Stimulated activated CD4-positive, alpha-beta T cell treated with anti-CD3 and anti-CD28 coated beads, Interleukin-1b, Interleukin-23, amount 100 ng/mL, for 24 hours (primary cell): ENCODE data around the gene CEBPB.
A peak's percentile ranks its signal among the peaks of the same experiment; 100 is the strongest.
"Not testable (repeated sequence)": the region's sequence is repeated elsewhere in the genome, so short reads cannot be mapped to it uniquely, and the experiment has no call there.

Experiments used
- DNase-seq, 4 experiments: peaks; one replicate each; pipeline ENCODE4 v3.0.0-alpha.2; 2020; ENCODE audit warnings: low read depth in 4 of 4, low spot score in 1 of 4

CEBPB gene

DNA sequence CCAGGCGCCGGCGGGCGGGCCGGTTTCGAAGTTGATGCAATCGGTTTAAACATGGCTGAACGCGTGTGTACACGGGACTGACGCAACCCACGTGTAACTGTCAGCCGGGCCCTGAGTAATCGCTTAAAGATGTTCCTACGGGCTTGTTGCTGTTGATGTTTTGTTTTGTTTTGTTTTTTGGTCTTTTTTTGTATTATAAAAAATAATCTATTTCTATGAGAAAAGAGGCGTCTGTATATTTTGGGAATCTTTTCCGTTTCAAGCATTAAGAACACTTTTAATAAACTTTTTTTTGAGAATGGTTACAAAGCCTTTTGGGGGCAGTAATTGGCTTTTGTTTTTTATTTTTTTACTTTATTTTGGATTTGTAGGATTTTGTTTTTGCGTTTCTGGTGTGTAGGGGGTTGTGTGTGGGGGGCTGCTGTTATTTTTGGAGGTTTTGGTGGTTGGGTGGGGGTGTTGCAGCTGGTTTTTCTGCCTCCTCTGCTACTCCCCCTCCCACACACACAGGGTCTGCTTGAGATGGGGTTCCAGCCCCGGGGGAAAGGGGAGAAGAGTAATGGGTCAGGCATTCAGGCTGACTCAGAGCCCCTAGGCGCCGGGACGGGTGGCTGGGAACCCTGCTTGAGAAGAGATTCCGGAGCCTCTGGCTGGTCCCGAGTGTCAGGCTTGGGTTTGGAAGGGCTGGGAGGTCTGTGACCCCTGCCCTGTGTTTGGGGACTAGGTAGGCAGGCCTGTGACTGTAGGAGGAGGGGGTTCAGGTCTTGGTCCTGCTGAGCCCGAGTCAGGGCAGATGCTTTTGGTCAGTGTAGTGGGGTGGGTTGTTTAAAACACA lies 2.0 kb downstream of the CEBPB start:
- peak; percentile 56 to 75 (median 66) for DNase-seq

DNA sequence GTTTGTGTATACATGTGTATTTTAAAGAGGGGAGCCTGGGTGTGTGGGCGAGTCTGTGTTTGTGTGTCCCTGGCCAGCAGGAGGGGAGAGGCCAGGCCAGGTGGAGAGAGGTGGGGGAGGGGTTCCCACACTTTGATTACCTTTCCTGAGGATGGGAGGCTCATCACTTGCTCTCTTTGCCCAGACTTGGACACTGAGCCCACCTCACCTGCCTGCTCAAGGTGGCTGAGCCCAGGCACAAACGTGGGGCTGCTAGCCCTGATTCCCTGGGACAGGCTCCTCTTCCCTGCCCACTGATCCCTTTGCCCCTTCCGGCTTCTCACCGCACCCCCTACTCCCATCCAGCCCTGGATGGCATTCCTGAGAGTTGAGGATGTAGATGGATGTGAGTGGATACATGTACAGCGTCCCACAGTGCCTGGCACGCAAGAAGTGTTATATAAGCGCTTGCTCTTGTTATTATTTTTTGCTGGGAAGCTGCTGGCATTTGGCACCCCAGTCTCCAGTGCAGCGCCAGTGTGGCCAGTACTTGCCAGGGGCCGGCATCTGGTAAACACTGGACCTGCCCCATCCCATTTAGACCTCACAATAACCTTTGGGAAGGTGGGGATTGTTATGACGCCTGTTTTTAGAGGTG lies 2.7 kb downstream of the CEBPB start:
- no peak for DNase-seq

DNA sequence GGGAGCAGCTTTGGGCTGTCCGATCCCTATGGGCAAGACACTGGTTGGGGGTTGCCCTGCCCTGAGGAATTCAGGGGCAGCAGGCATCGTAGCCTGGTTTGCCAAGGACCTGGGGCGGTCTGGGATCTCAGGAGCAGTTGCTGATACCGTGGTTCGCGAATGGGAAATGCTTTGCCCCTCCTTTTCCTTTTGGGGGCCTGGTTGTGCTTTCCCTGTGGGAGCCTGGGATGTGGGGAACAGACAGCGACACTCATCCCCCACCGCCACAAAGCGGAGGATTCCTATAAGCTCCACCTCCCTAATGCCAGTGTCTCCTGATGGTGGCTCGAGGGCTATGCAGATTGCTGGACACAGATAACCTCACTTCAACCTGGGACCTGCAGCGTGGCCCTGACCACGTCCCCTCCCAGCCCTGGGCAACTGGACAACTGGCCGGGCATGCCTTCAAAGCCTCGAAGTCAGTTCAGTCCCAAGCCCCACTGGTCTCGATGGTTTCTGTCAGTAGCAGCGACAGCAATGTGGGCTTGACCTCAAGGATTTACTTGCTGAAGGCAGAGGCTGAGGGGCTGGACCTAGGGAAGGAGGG lies 3.3 kb downstream of the CEBPB start:
- no peak for DNase-seq

DNA sequence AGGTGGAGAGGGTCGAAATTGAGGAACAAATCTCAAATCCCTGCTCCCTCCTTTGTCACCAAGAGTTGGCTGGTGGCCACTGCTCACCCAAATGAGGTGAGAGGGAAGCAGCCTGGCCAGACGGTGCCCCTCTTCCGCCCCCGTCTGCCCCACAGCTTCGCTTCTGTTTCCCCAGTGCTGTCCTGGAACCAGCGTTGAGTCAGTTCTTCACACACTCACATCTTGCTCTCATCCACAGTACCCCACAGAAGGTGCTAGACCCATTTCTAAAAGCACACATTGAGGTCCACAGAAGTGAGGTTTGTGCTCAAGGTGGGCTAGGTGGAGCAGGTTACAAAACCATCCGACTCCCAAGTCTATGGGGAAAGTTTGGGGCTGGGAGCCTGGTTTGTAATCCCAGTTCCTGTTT lies 3.8 kb downstream of the CEBPB start:
- DNase-seq: no peak

DNA sequence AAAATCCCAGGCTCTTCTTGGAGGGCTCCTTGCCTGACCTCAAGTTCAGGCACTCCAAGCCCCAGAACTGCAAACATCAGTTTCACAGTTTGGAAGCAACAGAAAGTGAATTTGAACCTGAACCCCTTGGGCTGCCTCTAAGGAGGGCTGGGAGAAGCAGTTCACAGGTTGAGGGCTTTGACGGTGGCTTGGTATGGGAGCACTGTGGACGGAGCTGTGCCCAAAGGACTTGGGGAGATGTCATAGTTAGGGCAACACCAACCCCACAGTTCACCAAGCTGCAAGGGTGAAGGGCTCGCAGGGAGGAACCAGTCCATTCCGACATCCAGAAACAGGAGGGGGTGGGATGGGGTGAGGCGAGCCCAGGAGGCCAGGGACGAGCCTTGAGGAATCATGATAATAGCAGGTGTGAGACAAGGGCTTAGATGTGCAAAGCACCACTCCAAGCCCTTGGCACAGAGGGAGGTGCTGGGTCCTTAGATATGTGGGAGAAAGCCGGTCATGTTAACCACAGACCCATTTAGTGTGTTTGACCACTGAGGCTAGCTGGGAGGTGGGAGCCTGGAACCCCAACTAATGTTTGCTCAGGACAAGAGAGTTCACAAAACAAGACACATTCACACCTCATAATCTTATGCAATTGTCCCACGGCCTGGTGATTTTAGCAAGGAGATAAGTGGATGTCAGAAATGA lies 4.3 kb downstream of the CEBPB start:
- no peak for DNase-seq

DNA sequence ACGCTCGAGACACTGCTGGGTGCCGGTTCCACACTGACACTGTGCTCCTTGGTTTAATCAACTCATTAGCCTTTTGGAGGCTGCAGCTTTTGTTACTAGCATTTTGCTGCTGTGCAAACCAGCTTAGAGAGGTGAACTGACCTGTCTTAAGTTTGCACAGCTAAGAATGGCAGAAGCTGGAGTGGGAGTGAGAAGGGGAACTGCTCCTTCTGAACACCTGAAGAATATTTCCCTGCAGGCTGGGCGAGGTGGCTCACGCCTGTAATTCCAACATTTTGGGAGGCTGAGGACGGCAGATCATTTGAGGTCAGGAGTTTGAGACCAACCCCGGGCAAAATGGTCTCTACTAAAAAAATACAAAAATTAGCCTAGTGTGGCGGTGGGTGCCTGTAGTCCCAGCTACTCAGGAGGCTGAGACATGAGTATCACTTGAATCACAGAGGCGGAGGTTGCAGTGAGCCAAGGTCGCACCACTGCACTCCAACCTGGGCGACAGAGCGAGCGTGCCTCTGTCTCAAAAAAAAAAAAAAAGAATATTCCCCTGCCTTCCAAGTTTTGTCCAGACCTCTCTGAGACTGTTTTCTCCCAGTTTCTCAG lies 5.0 kb downstream of the CEBPB start:
- DNase-seq: no peak

DNA sequence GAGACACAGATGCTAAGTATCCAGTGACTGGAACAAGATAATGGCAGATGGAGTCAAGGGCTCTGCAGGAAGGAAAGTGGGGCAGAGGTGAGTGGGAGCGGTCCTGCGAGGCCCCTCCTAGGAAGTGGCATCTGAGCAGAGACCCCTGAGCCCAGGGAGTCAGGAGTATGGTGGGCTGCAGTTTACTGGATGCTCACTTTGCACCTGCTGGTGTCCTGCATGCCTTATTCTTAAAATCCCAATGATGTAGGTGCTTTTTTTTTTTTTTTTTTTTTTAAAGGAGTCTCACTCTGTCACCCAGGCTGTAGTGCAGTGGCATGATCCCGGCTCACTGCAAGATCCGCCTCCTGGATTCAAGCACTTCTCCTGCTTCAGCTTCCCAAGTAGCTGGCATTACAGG lies 5.6 kb downstream of the CEBPB start:
- no peak for DNase-seq

DNA sequence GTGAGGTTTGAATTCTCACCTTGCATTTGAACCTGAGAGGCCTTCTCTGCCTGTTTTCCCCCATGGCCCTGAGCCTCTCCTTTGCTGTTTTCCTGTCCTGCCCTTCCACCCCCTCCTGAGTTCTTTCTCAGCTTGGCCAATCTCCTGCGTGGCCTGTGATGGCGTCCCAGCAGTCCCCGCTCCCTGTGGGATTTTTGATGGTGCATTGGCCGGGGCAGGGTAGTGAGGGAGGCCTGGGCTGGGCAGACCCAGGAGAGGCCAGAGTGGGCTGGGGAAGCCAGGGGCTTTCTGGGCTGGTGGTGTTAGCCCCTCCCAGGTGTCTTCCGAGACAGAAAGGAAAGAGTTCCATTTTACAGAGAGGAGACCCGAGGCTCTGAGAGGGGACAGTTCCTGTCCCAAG lies 6.3 kb downstream of the CEBPB start:
- no peak for DNase-seq

DNA sequence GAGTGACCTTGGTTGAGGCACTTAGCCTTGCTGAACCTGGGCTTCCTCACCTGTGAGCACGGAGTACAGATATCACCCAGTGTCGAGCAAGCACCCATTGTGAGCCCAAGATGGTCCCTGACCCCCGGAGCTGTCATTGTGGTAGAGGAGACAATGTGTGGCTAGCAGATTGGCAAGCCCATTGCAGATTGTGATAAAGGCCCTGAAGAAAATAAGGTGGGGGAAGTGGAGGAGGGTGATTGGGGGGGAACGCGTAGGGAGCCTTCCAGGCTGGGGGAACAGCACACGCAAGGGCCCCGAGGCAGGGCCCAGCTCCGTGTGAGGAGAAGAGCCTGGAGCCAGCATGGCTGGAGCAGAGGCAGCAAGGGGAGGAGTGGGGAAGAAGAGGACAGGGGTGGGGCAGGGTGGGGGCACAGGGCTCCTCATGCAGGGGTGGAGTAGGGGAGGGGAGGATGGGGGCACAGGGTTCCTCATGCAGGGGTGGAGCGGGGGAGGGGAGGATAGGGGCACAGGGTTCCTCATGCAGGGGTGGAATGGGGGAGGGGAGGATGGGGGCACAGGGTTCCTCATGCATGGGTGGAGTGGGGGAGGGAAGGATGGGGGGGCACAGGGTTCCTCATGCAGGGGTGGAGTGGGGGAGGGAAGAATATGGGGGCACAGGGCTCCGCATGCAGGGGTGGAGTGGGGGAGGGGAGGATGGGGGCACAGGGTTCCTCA lies 7.0 kb downstream of the CEBPB start:
- no peak for DNase-seq

DNA sequence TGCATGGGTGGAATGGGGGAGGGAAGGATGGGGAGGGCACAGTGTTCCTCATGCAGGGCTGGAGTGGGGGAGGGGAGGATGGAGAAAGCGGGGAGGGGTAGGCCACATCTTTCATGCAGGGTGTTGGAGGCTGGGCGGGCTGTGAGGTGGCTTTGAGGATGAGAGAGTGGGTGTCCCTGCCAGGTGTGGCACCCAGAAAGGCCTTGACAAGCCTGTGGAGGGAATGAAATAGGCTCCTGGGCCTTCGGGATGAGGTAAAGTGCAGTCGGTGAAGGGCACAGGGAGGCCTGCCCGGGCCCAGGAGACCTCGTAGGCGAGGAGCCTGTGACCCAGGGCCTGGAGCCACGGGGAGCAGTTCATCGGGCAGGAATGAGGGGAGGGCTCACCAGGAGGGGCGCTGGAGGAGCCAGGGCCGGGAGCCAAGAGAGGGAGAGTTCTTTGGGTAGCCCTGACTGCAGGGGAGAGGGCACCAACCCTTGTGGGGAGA lies 7.6 kb downstream of the CEBPB start:
- DNase-seq: no peak

DNA sequence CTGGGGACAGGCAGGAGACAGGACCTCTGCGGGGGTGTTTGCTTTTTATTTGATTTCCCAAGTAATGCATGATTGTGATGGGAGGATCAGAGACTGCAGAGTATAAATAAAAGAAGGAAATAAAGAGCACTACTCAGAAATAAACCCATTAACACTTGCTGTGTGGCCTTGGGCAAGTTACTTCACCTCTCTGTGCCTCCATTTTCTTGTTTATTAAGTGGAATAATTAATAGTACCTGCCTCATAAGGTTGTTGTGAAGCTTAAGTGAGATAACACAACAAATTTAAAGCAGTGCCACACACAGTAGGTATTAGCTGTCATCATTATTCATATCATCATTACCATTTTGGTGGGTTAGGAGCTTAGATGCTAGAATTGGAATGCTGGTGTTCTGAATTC lies 8.1 kb downstream of the CEBPB start:
- no peak for DNase-seq

DNA sequence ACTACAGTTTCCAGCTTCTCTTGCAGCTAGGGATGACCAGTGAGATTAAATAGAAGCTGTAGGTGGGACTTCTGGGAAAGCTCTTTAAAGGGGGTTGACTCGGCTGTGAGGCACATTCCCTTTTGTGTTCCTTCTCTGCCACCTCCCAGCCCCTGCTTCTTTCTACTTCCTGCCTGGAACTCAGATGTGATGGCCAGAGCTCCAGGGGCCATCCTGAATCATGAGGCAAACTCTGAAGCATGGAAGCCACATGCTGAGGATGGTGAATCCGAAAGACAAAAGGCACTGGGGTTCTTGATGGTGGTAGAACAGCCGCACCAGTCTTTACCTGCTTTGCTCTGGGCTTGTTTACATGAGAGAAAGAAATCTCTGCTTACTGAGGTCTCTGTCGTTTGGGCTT lies 9.1 kb downstream of the CEBPB start:
- DNase-seq: no peak

DNA sequence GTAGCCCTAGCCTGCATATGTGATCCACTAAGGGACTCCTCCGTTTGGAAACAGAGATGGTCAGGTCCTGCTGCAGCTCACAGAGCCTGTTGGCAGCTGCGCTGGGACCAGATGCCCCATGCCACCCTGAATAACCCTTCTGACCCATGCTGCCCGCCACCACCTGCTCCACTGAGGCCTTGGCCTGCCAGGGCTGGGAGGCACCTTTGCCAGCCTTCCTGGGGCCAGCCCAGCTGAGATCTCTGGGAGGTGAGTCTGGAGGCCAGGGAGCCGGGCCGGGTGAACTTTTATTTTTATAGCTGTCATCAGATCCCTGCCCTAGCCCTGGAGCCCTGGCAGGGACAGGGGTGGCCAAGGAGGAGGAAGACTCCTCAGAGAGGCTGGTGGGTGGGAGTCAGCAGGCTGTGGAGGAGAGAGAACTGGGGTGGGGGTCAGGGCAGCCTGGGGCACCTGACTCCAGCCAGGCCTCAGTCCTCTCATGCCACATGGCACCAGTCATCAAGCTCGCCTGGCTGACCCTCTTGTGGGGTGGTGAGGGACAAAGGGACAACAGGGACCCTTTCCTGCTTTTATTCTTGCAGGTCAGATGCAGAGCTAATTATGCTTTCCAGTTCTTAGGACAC lies 10.0 kb downstream of the CEBPB start:
- no peak for DNase-seq

DNA sequence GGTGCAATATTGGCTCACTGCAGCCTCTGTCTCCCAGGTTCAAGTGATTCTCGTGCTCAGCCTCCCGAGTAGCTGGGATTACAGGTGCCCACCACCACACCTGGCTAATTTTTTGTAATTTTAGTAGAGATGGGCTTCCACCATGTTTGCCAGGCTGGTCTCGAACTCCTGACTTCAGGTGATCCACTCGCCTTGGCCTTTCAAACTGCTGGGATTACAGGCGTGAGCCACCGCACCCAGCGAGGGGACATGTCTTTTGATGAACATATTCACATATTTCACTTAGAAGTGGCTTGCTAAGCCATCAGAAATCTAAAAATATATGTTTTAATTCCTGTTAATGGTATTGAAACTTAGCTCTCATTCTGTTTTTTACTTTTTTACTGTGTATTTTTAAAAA lies 11.1 kb downstream of the CEBPB start:
- DNase-seq: not testable (repeated sequence)

DNA sequence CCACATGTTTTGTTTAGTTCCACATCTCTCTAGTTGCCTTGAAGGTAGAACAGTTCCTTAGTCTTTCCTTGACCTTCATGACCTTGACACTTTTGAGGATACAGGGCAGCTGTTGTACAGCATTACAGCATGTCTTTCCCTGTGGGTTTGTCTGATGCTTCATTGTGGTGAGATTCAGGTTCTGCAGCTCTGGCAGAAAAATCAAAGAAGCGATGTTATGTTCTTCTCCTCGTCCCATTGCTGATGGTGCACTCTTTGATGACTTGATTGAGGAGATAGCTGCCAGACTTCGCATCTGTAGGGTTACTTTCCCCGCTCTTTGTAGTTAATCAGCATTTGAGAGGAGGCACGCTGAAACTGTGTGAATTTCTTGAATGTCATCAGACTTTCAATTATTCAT lies 12.0 kb downstream of the CEBPB start:
- DNase-seq: no peak

DNA sequence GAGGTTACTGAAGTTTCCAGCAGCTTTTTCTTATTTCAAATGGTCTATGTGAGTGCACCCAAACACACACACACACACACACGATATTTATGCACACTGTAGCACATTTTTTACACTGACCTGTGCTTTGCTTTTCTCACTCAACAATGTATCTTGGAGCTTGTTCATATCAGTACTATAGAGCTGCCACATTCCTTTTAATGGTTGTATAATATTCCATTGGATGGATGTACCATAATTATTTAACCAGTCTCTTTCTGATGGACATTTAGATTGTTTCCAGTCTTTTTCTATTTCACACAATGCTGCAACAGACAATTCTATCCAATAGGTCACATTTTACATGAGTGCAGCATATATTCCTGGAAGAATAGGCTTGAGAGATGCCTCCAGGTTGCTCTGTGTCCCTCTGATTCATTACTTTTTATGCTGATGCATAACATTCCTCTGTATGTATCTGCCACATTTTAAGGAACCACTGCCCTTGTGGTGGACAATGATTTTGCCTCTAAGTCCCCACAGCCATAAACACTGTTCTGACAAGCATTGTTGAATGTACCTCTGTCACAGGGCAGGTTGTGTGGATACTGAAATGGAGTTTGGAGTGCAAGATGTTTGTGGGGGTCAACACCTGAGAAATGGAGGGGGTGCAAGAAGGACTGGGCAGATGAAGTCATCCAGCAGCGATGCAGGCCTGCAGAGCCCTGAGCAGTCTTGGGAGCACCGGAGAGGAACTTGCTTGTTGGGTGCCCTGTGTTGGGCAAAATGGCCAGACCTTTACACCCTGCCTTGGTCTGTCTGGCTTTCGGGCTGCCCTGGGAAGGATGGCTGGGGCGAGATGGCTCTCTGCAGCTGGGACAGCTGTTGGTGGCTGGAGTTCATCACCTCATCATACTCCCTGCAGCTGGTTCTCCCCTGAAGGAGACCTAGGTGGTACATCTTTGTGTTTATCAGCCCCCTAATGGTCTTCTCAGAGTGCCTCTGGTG lies 13.6 kb downstream of the CEBPB start:
- DNase-seq: no peak

DNA sequence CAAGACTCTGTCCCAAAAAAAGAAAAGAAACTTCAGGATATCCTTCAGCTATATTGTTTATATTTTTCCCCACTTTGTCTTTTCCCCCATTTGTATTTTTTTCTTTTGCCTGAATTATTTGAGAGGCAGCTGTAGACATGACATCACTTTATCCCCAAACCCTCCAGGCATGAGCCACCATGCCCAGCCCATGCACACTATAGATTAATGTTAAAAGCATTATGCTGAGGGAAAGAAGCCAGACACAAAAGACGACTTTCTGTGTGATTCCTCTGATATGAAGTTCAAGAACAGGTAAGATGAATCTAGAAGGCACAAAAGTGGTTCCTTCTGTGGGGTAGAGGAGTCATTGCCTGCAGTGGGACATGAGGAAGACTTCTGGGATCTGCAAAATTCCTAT lies 16.4 kb downstream of the CEBPB start:
- no peak for DNase-seq

DNA sequence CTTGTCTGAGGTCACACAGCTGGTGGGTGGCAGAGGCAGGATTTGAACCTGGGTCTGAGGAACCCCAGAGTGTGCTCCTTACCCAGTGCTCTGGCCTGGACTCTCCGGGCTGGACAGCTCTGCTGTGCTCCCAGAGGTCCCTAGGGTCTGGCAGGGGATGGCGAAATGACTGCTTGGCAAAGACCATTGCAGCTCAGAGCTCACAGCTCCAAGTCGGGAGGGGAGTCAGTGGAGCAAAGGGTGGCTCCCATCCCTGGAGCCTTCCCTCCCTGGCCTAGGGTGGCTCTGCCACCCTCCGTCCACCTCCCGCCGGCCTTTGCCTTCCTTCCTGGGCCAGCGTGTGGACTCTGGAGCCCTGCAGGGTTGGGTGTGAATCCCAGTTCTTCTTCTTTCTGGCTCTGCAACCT lies 17.5 kb downstream of the CEBPB start:
- DNase-seq: no peak

DNA sequence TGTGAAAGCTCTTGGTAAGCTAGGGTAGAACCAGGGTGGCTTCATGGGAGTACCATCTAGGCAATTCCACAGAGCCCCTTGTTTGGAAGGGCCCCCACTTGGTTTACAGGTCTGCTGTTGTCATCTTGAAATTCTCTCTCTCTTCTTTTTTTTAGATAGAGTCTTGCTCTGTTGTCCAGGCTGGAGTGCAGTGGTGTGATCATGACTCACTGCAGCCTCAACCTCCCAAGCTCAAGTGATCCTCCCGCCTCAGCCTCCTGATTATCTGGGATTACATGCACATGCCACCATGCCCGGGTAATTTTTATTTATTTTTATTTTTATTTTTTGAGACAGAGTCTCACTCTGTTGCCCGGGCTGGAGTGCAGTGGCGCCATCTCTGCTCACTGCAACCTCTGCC lies 18.2 kb downstream of the CEBPB start:
- not testable (repeated sequence) for DNase-seq
